ENCODE data around the gene SETDB1.

DNA sequence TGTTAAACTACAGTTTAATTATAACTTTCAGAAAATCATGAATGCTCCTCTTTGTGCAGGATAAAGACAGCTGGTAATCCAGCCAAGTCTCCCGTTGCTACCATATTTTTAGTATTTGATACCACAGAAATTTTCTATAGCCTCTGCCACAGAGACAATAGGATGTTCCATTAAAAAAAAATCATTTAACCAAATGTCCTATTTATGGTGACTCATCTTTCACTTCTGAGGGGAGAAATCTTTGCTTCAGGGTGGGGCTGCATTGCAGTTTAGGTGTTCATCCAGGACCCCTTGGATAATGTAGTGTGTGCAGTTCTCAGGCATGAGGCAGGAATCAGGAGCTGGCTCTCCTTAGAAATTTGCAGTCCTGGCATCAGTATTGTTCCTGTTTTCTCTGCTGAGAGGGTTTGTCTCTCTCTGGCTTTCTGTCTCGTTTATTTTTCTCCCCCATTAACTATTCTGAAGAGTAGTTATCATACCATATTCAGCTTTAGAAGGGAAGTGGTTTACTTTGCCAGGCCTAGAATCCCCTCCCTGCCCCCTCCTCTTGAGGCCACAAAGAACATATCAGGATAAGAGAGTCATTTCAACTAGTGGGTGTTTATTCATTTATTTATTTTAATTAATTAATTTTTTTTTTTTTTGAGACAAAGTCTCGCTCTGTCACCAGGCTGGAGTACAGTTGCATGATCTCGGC is 85.1 kb downstream of the SETDB1 start:
- TF ChIP-seq POLR2AphosphoS5 (IDR thresholded peaks at IDR 0.05; ENCODE audit: low read depth, low read length) (no peak), POLR2A (IDR thresholded peaks at IDR 0.05; ENCODE audit: low read depth, low read length) (no peak)

Measured in GM12892 (cell line).